C4-2B (cell line): Measurements from ENCODE around the gene APIP.

ENCODE experiments used
- CTCF ChIP-seq: fragments of 450-650 bp; conservative IDR thresholded peaks from 2 replicates; pipeline ENCODE4 v1.5.1; 2017; ENCODE audit warnings: mild to moderate bottlenecking
- ZFX ChIP-seq: fragments of 450-650 bp; IDR thresholded peaks from 2 replicates; pipeline ENCODE4 v1.6.1; 2017

DNA sequence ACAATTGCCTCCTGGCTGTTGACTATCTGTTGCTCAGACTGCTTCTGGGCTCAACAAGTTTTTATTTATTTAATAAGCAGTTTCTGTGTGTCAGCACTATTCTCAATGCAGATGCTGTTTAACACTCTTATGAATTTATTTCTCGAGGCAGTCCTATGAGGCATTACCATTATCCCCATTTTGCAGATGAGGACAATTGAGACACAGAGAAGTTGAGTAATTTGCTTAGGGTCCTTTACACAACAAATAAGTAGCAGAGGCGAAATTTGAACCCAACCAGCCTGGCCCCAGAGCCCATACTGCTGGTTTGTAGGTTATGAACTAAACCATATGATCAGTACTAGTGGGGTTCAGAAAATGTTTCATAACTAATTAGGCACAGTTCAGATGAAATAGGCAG is 58.7 kb downstream of the APIP start:
- TF ChIP-seq CTCF: no peak
- TF ChIP-seq ZFX: no peak
